ENCODE data around the gene PACRG. TPM values are rescaled to one million over a fixed set of nuclear protein-coding genes. Genes with fewer than 3 reads are reported as not detected.

Gene PACRG
- total RNA-seq, 1 donor from 2014 or later, result 4.3 TPM

DNA sequence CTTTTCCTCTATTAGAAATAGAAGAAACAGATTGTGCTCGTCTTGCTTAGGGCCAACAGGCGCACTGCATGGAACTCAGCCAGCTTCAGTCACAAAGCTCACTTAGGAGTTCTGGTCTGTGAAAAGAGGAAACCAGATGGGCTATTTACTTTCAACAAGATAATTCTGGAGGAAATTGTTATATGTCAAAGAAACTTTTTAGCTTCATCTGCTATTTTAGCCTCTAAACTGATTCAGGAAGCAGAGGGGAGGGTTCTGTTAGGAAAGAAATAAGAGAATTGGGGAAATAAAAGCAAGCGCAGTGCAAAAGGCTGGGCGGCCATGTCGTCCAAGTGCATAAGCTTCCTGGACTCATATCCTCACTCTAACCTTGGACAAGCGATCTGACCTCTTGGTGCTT, 21.5 kb upstream of the PACRG start:
- ATAC-seq, result peak; percentile 92
- intact Hi-C loops (cut with DNase I), result no loop called here
- peak; percentile 78 for DNase-seq (ENCODE audit: low spot score)

DNA sequence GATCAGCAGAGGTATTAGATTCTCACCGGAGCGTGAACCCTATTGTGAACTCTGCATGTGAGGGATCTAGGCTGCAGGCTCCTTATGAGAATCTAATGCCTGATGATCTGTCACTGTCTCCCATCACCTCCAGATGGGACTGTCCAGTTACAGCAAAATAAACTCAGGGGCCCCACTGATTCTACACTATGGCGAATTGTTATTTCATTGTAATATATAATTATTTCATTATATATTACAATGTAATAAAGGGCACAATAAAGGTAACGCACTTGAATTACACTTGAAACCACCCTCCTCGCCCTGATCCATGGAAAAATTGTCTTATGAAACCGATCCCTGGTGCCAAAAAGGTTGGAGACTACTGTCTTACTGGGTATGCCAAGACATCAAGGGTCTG, 18.8 kb upstream of the PACRG start:
- intact Hi-C loops (cut with DNase I), result no loop called here
- DNase-seq (ENCODE audit: low spot score) (no peak), ATAC-seq (no peak)

DNA sequence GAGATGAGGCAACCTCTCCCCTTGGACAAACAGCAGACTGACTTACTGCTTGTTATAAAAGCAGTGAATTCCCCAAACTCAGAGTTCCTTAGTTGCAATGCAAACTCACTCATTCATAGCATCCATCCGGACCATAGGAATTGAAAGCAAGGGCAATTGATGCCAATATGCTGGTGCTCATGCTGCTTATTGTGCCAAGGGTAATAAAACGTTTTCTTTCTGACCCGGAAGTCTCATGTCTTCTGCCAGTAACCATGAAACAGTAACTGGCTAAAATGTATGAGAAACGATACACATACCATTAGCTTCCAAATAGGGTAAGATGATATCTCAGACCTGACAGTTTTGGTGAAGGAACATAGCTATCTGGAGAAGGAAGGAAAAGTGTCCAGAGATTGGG, 18.3 kb upstream of the PACRG start:
- no peak for DNase-seq (ENCODE audit: low spot score)
- ATAC-seq, result no peak
- intact Hi-C loops (cut with DNase I), result no loop called here

GRCh38 chr6:162710419-162710818, 17.4 kb upstream of the PACRG start:
- DNase-seq (ENCODE audit: low spot score) (no peak), ATAC-seq (no peak)
- intact Hi-C loops (cut with DNase I), result no loop called here

GRCh38 chr6:162710936-162711335, 16.8 kb upstream of the PACRG start:
- intact Hi-C loops (cut with DNase I), result no loop called here
- DNase-seq (ENCODE audit: low spot score) (no peak), ATAC-seq (no peak)

GRCh38 chr6:162711376-162711775, 16.4 kb upstream of the PACRG start:
- intact Hi-C loops (cut with DNase I), result no loop called here
- ATAC-seq (no peak), DNase-seq (ENCODE audit: low spot score) (no peak)

DNA sequence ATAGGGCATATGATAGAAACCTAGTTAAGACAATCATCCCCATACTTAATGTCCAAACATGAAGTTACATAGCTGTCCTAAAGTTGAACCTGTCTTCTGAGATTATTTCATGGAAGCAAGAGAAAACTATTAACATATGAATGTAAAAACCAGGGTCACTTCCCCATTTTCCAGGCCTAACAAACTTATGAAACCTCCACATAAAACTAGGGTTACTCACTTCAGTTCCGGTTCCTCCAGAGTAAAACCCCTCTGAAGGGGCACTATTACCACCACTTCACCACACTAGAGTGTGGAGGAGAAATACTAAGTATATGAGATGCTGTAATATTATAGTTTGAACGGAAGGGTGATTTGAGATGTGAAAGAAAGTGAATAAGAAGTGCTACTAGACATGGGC, 15.1 kb upstream of the PACRG start:
- DNase-seq (ENCODE audit: low spot score) (no peak), ATAC-seq (no peak)
- intact Hi-C loops (cut with DNase I), result no loop called here

DNA sequence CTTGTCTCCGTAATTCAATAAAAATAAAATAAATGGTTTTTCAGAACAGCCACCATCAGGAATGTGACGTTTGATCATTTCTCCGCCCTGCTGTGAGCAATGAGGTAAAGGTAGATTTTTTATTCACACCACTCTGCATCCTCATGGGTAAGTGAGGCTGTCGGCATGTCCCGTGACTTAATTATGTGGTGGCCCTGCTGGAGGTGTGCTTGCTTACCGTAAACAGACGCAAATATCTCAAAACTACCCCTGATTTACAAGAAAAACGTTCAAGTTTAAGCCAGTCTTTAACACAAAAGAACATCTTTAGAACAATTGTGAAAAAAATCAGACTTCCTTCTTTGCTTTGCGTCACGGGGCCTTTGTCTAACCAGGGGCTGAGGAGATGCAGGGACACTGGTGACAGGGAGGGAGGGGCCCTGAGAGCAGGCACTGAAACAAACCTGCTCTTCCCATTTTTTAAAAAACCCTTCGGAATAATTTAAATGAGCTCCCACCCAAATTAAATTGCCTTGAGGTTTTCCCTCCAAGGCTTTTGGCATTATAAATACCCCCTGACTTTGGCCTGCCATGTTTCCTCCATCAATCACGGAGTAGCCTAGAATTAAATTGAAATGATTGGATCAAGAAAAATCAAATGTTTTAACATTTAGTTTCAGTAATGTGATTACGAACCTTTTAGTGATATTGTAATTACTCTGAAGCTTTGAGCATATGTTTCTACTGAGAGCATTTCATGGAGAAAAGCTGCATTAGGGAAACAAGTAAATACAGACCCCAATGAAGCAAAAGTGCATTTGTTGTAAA, 13.6 kb upstream of the PACRG start:
- intact Hi-C loops (cut with DNase I), result no loop called here
- no peak for ATAC-seq
- DNase-seq (ENCODE audit: low spot score), result no peak

DNA sequence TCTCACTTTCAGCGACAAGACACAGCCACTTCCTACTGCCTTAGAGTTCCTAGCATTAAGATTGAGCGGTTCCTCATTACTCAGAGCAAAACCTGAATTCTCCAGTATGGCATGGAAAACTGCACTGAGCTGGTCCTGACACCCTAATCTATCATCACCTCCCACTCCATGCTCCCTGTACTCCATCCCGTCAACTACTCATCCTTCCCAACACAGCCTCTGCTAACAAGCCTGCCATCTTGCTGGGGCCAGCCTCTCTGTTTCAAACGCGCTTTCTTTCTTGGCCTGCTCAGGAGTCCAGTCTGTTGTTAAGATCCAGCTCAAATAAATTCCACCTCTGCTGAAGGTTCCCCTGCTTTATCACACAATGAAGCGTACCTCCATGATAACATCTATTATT, 12.2 kb upstream of the PACRG start:
- ATAC-seq (no peak), DNase-seq (ENCODE audit: low spot score) (no peak)
- intact Hi-C loops (cut with DNase I), result no loop called here

DNA sequence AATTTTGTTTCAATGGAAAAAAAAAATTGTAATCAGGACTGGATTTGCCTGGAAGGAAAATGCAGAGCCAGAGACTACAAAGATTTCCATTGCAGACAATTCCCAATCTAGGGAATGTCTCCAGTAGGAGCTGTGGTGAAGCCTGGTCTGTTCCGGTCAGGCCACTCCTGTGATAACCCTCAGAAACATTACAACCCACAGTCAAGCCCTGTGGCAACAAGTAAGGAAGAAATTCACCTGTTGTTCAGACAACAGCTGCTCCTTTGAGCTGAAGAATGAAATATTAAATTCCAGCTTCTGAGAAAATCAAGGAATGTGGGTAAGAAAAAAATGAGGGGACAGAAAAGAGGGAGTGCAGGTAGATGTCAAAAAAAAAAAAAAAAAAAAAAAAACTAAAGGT, 8.2 kb upstream of the PACRG start:
- intact Hi-C loops (cut with DNase I), result no loop called here
- DNase-seq (ENCODE audit: low spot score) (no peak), ATAC-seq (no peak)

DNA sequence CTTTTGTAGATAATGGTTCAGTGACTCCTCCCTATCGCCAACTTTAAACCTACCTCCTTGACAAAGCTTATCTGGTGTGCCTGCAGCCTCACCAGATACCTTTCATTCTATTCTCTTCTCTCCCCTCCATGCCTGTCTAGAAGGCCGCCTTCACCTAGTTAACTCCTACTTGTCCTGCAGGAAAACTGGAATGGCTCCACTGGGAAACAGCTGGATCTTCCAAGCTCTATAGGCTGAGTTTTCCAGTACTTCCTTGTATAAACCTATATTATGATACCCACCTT, 6.4 kb upstream of the PACRG start:
- ATAC-seq, result no peak
- DNase-seq (ENCODE audit: low spot score), result no peak
- intact Hi-C loops (cut with DNase I), result no loop called here

DNA sequence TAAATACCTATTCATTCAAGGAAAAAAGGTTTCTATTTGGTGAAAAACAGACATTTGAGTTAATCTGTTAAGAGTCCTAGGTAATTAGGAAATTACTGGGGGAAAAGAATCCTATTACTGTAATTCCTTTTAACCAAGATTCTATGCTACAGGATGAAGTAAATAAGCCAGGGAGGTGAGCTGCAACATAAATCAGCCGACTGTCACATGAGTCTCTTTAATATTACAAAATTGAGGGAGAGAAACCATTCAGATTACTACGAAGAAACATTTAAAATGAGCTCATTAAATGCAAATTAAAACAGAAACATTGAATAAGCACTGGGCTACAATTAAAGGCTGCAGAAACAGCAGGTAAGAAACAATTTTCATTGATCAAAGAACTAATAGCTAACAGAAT, 5.5 kb upstream of the PACRG start:
- no peak for ATAC-seq
- no peak for DNase-seq (ENCODE audit: low spot score)
- intact Hi-C loops (cut with DNase I), result no loop called here

DNA sequence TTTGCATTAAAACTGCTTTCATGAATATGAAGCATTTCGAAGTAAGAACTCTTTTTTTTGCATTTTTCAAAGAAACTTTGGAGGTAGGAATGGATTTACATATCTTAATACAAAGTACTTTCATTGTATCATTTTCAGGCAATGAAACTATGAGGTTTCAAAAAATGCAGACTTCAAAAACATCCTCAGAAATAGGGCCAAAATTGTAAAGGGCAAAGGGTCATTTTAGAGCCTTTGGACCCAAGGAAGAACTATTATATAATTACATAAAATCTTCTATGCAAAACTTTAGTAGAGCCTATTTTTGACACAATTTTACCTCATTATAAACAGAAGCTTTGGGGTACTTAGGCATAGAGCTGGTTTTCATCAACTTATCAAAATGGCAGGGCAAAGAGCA, 5.1 kb upstream of the PACRG start:
- ATAC-seq (no peak), DNase-seq (ENCODE audit: low spot score) (no peak)
- intact Hi-C loops (cut with DNase I), result no loop called here

- DNase-seq (ENCODE audit: low spot score), result no peak
- intact Hi-C loops (cut with DNase I), result no loop called here
Observed at GRCh38 chr6:162726947-162727321, 840 bp upstream of the PACRG start.

GRCh38 chr6:162728197-162728596, 423 bp downstream of the PACRG start:
- intact Hi-C loops (cut with DNase I), result no loop called here
- no peak for DNase-seq (ENCODE audit: low spot score)
- ATAC-seq, result peak; percentile 1

More at GRCh38 chr6:162726947-162727321, 840 bp upstream of the PACRG start:
- no peak for ATAC-seq

DNA sequence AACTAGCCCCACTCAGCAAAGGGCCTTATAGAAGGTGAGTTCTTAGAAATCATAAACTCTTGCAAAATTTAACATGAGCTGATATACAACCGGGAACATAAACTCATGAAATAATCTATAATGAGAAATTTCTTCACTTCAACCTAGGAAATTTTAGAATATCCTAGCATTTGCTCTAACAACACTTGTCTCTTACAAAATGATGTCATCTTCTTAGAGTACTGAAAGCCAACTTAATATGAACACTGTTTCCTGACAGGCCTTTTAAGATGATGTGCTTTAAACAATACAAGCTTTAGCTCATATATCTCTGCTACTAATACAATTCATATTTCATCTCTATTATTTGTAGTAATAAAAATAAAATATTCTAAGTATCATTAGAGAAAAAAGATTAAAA, 932 bp downstream of the PACRG start:
- DNase-seq (ENCODE audit: low spot score) (no peak), ATAC-seq (no peak)
- intact Hi-C loops (cut with DNase I), result no loop called here

GRCh38 chr6:162730502-162730901, 2.7 kb downstream of the PACRG start:
- DNase-seq (ENCODE audit: low spot score) (no peak), ATAC-seq (no peak)
- intact Hi-C loops (cut with DNase I), result no loop called here

DNA sequence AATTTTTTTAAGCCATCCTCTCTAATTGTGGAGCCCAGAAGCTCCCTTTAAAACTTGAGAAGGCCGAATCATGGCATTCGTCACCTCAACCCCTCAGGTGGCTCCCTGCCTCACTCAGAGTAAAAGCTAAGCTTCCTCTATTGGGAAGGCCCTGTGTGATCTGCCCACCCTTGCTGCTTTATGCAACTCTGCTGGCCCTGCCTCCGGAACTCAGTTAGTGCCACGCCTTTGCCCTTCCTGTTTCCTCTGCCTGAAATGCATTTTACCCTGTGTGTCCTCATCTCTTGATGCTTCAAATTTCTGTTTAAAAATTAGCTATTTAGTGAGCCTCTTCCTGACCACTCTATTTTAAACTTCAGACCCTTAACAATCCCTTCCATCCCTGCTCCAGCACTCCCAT, 5.7 kb downstream of the PACRG start:
- DNase-seq (ENCODE audit: low spot score) (no peak), ATAC-seq (no peak)
- intact Hi-C loops (cut with DNase I), result no loop called here

GRCh38 chr6:162736961-162737360, 9.2 kb downstream of the PACRG start:
- ATAC-seq (no peak), DNase-seq (ENCODE audit: low spot score) (no peak)
- intact Hi-C loops (cut with DNase I), result no loop called here

GRCh38 chr6:162750776-162751175, 23.0 kb downstream of the PACRG start:
- DNase-seq (ENCODE audit: low spot score) (no peak), ATAC-seq (no peak)
- intact Hi-C loops (cut with DNase I), result no loop called here

DNA sequence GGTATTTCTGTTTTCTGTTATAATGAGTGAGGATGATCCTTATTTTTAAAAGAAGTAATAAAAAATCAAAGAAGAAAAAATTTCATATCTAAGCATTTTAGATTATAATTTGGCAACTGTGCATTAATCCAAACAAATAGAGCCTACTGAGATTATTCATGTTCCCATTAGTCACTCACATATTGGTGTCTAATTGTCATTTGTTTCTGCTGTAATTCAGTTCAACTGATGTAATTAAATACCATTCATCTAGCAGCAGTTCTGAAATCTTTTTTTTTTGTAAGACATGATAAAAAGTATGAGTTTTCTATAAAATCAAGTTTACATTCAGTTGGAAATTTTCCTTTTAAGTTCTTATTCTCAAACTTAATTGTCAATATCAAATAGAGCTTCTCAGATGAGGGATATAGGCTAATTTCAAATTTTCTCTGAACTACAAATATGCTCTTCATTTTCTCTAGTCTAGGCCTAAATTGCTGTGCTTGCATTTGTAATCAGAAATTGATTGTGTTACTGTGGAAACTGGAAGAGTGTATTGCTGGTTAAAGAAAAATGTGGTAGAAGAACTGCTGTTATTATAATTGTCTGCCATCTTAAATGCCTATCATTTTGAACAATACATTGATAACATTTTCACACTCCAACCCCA, 23.6 kb downstream of the PACRG start:
- no peak for ATAC-seq
- intact Hi-C loops (cut with DNase I), result no loop called here
- DNase-seq (ENCODE audit: low spot score), result no peak
